ENCODE results near the gene FHL1.
A peak's percentile ranks its signal among the peaks of the same experiment; 100 is the strongest.
"Not testable (repeated sequence)": the region's sequence is repeated elsewhere in the genome, so short reads cannot be mapped to it uniquely, and the experiment has no call there.

The FHL1 gene

GRCh38 chrX:136147315-136147901 lies at the start of gene FHL1:
Gene FHL1 (plus strand): TSS chrX:136147533.
- H3K36me3 ChIP-seq (ENCODE audit: control insufficient read depth in 1 of 2, insufficient read depth in 2 of 2, low read length in 2 of 2), result no peaks in the 10 kb centered on the region
- no peaks in the 10 kb centered on the region for H3K27me3 ChIP-seq (ENCODE audit: low read depth, low read length)
- H3K9me3 ChIP-seq (ENCODE audit: control insufficient read depth in 1 of 2, low read length in 2 of 2), result no peaks in the 10 kb centered on the region
- peak within 1 kb of the TSS; percentile 93 for H3K27ac ChIP-seq (ENCODE audit: low read length)
- H3K4me1 ChIP-seq (ENCODE audit: control insufficient read depth in 1 of 2, insufficient read depth in 2 of 2, low read length in 2 of 2), result no peaks in the 10 kb centered on the region
- H3K4me3 ChIP-seq (ENCODE audit: low read depth in 1 of 2, low read length in 2 of 2), result peak within 1 kb of the TSS; percentile 67 to 71

GRCh38 chrX:136097871-136098805 lies 49.2 kb upstream of the FHL1 start:
- Histone ChIP-seq H3K27me3 (ENCODE audit: low read depth, low read length) (no peaks in the 10 kb centered on the region), H3K36me3 (ENCODE audit: control insufficient read depth in 1 of 2, insufficient read depth in 2 of 2, low read length in 2 of 2) (no peaks in the 10 kb centered on the region), H3K4me3 (ENCODE audit: low read depth in 1 of 2, low read length in 2 of 2) (no peak overlapping the region), H3K27ac (ENCODE audit: low read length) (no peak overlapping the region), H3K4me1 (ENCODE audit: control insufficient read depth in 1 of 2, insufficient read depth in 2 of 2, low read length in 2 of 2) (no peaks in the 10 kb centered on the region), H3K9me3 (ENCODE audit: control insufficient read depth in 1 of 2, low read length in 2 of 2) (no peaks in the 10 kb centered on the region)

DNA sequence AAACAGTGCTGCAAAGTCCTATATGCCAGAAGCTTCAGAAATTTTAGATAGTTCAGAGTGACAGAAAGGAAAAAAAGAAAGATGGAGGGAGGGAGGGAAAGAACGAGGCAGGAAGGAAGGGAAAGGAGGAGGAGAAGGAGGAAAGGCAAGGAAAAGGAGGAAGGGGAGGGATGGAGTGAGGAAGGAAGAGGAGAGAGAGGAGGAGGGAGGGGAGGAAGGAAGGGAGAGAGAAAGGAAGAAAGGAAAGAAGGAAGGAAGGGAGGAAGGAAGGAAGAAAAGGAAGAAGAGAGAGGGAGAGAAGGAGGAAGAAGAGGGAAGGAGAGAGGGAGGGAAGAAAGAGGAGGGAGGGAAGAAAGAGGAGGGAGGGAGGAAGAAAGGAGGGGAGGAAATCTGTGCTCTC lies 42.4 kb upstream of the FHL1 start:
- Histone ChIP-seq H3K27me3 (ENCODE audit: low read depth, low read length) (no peaks in the 10 kb centered on the region), H3K36me3 (ENCODE audit: control insufficient read depth in 1 of 2, insufficient read depth in 2 of 2, low read length in 2 of 2) (no peaks in the 10 kb centered on the region), H3K4me1 (ENCODE audit: control insufficient read depth in 1 of 2, insufficient read depth in 2 of 2, low read length in 2 of 2) (no peaks in the 10 kb centered on the region)

DNA sequence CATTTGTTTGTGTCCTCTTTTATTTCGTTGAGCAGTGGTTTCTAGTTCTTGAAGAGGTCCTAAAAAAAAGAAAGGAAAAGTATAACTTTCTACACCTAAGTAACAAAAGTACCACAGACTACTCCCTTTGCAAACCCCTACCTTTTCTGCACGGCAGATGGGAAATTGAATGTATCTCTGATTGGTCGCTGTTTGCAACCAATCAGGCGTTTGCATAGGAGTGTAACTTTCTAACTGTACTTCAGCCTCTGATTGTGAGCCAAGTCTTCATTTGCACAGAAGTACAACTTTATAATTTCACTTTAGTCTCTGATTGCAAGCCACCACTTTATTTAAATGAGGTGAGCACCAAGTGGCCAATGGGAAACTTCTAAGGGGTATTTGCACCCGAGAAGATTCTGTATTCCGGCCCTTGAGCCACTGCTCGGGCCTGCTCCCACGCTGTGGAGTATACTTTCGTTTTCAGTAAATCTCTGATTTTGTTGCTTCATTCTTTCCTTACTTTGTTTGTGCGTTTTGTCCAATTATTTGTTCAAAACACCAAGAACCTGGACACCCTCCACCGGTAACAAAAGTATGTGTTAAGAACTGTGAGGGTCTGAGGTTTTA lies 40.3 kb upstream of the FHL1 start:
- H3K27ac ChIP-seq (ENCODE audit: low read length), result no peak overlapping the region
- H3K4me1 ChIP-seq (ENCODE audit: control insufficient read depth in 1 of 2, insufficient read depth in 2 of 2, low read length in 2 of 2), result no peaks in the 10 kb centered on the region
- no peaks in the 10 kb centered on the region for H3K9me3 ChIP-seq (ENCODE audit: control insufficient read depth in 1 of 2, low read length in 2 of 2)
- no peak overlapping the region for H3K4me3 ChIP-seq (ENCODE audit: low read depth in 1 of 2, low read length in 2 of 2)
- no peaks in the 10 kb centered on the region for H3K27me3 ChIP-seq (ENCODE audit: low read depth, low read length)
- H3K36me3 ChIP-seq (ENCODE audit: control insufficient read depth in 1 of 2, insufficient read depth in 2 of 2, low read length in 2 of 2), result no peaks in the 10 kb centered on the region

More for the DNA sequence above, 42.4 kb upstream of the FHL1 start:
- H3K9me3 ChIP-seq (ENCODE audit: control insufficient read depth in 1 of 2, low read length in 2 of 2), result no peaks in the 10 kb centered on the region
- H3K27ac ChIP-seq (ENCODE audit: low read length), result no peak overlapping the region
- no peak overlapping the region for H3K4me3 ChIP-seq (ENCODE audit: low read depth in 1 of 2, low read length in 2 of 2)

DNA sequence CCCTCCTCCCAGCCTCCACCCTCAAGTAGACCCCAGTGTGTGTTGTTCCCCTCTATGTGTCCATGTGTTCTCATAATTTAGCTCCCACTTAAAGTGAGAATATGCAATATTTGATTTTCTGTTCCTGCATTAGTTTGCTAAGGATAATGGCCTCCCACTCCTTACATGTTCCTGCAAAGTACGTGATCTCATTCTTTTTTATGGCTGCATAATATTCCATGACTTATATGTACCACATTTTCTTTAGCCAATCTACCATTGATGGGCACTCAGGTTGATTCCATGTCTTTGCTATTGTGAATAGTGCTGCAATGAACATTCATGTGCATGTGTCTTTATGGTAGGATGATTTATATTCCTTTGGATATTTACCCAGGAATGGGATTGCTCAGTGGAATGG lies 38.4 kb upstream of the FHL1 start:
- H3K27me3 ChIP-seq (ENCODE audit: low read depth, low read length); H3K4me1 ChIP-seq (ENCODE audit: control insufficient read depth in 1 of 2, insufficient read depth in 2 of 2, low read length in 2 of 2); H3K27ac ChIP-seq (ENCODE audit: low read length): not testable (repeated sequence)

DNA sequence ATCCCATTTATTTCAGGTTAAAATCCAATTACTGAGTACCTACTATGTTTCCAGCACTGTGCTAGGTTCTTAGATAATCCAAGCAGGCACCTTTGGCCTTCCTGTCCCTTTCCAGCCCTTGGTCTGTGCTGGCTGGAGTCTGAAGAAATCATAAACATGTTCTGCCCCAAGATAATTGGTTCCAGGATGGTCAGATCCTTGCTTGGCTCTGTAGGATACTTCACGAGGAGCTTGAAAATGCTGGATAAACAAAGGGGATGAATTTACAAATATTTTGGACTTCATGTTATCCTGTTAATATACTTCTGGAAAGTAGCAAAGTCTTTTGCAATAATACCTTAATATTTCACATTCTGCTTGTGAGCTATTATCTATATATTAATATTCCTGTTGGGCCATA lies 35.0 kb upstream of the FHL1 start:
- H3K9me3 ChIP-seq (ENCODE audit: control insufficient read depth in 1 of 2, low read length in 2 of 2), result no peaks in the 10 kb centered on the region
- H3K4me3 ChIP-seq (ENCODE audit: low read depth in 1 of 2, low read length in 2 of 2), result no peak overlapping the region
- H3K27ac ChIP-seq (ENCODE audit: low read length), result peak overlapping the region; percentile 31
- H3K36me3 ChIP-seq (ENCODE audit: control insufficient read depth in 1 of 2, insufficient read depth in 2 of 2, low read length in 2 of 2), result no peaks in the 10 kb centered on the region
- no peaks in the 10 kb centered on the region for H3K4me1 ChIP-seq (ENCODE audit: control insufficient read depth in 1 of 2, insufficient read depth in 2 of 2, low read length in 2 of 2)
- H3K27me3 ChIP-seq (ENCODE audit: low read depth, low read length), result no peaks in the 10 kb centered on the region

More for the DNA sequence above, 38.4 kb upstream of the FHL1 start:
- not testable (repeated sequence) for H3K4me3 ChIP-seq (ENCODE audit: low read depth in 1 of 2, low read length in 2 of 2); H3K9me3 ChIP-seq (ENCODE audit: control insufficient read depth in 1 of 2, low read length in 2 of 2); H3K36me3 ChIP-seq (ENCODE audit: control insufficient read depth in 1 of 2, insufficient read depth in 2 of 2, low read length in 2 of 2)

GRCh38 chrX:136112778-136113177 lies 34.6 kb upstream of the FHL1 start:
- Histone ChIP-seq H3K4me3 (ENCODE audit: low read depth in 1 of 2, low read length in 2 of 2) (no peak overlapping the region), H3K9me3 (ENCODE audit: control insufficient read depth in 1 of 2, low read length in 2 of 2) (no peaks in the 10 kb centered on the region), H3K36me3 (ENCODE audit: control insufficient read depth in 1 of 2, insufficient read depth in 2 of 2, low read length in 2 of 2) (no peaks in the 10 kb centered on the region), H3K27me3 (ENCODE audit: low read depth, low read length) (no peaks in the 10 kb centered on the region), H3K27ac (ENCODE audit: low read length) (no peak overlapping the region), H3K4me1 (ENCODE audit: control insufficient read depth in 1 of 2, insufficient read depth in 2 of 2, low read length in 2 of 2) (no peaks in the 10 kb centered on the region)

DNA sequence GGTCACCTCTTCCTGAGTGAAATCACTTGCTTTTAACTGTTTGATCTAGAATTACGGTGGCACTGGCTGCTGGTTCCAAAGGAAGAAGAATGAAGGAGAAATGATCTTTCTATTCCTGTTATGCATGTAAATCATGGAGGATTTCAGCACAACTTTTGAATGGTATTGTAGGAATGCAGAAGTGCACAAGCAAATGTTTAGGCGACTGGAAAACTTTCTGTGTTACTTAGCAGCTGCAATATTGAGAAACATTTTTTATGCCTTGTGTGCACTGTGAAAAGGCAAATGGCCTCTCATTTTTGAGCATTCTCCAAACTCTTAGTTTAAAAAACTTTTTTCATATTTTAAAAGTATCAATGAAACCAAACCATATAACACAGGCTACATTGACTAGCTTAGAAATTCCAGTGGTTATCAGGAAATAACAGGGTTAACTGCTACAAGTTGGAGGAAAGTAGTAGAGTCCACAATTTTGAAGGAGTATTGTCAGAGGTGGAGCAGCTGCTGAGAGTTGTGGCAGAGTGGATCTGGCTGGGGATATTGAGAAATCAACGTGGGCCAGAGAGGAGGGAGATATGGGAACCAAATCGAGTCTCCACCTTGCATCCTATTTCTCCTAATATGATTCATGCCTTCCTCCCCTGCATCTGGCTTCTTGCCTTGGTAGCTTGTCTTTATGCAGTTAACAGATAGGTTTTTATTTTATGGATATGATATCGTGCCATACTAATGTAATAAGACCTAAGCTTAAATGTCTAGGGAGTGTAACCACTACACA lies 32.0 kb upstream of the FHL1 start:
- Histone ChIP-seq H3K4me1 (ENCODE audit: control insufficient read depth in 1 of 2, insufficient read depth in 2 of 2, low read length in 2 of 2) (no peaks in the 10 kb centered on the region), H3K9me3 (ENCODE audit: control insufficient read depth in 1 of 2, low read length in 2 of 2) (no peaks in the 10 kb centered on the region), H3K4me3 (ENCODE audit: low read depth in 1 of 2, low read length in 2 of 2) (no peak overlapping the region), H3K36me3 (ENCODE audit: control insufficient read depth in 1 of 2, insufficient read depth in 2 of 2, low read length in 2 of 2) (no peaks in the 10 kb centered on the region), H3K27ac (ENCODE audit: low read length) (peak overlapping the region; percentile 64), H3K27me3 (ENCODE audit: low read depth, low read length) (no peaks in the 10 kb centered on the region)

DNA sequence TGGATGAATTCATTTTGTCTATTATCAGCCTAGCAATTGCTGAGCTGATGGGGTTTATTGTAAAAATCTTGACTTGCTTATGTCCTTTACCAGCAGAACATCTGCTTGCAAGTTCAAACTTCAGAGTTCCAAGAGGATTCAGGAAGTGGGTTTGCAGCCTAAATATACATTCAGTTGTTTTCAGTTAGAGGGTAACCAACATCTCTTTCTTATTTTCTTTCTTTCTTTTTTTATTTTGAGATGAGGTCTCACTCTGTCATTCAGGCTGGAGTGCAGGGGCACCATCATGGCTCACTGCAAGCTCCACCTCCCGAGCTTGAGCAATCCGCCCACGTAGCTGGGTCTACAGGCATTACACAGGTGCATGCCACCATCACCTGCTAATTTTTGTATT lies 31.4 kb upstream of the FHL1 start:
- H3K27ac ChIP-seq (ENCODE audit: low read length), result no peak overlapping the region
- H3K4me1 ChIP-seq (ENCODE audit: control insufficient read depth in 1 of 2, insufficient read depth in 2 of 2, low read length in 2 of 2), result no peaks in the 10 kb centered on the region
- no peaks in the 10 kb centered on the region for H3K36me3 ChIP-seq (ENCODE audit: control insufficient read depth in 1 of 2, insufficient read depth in 2 of 2, low read length in 2 of 2)
- H3K4me3 ChIP-seq (ENCODE audit: low read depth in 1 of 2, low read length in 2 of 2), result no peak overlapping the region
- no peaks in the 10 kb centered on the region for H3K9me3 ChIP-seq (ENCODE audit: control insufficient read depth in 1 of 2, low read length in 2 of 2)
- H3K27me3 ChIP-seq (ENCODE audit: low read depth, low read length), result no peaks in the 10 kb centered on the region

DNA sequence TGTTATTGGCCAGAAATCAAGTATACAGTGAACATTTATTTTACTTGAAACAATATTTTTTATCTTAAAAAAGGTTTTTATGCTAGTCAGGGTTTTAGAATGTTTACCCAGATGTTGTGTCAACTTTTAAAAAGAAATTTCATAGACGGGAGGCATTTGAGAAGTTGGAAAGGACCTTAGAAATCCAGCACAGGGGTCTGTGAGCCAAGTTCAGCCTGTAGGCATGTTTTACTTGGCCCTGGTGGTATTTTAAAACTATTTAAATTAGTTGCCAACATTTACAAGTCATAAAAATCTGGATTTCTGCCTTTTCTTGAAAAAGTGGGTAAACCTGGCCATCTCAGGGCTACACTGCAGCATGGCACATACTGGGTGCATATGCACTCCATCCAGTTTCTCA lies 25.5 kb upstream of the FHL1 start:
- no peaks in the 10 kb centered on the region for H3K36me3 ChIP-seq (ENCODE audit: control insufficient read depth in 1 of 2, insufficient read depth in 2 of 2, low read length in 2 of 2)
- no peaks in the 10 kb centered on the region for H3K27me3 ChIP-seq (ENCODE audit: low read depth, low read length)
- H3K4me3 ChIP-seq (ENCODE audit: low read depth in 1 of 2, low read length in 2 of 2), result no peak overlapping the region
- H3K9me3 ChIP-seq (ENCODE audit: control insufficient read depth in 1 of 2, low read length in 2 of 2), result no peaks in the 10 kb centered on the region
- no peaks in the 10 kb centered on the region for H3K4me1 ChIP-seq (ENCODE audit: control insufficient read depth in 1 of 2, insufficient read depth in 2 of 2, low read length in 2 of 2)
- no peak overlapping the region for H3K27ac ChIP-seq (ENCODE audit: low read length)

- no peaks in the 10 kb centered on the region for H3K27me3 ChIP-seq (ENCODE audit: low read depth, low read length)
- no peak overlapping the region for H3K4me3 ChIP-seq (ENCODE audit: low read depth in 1 of 2, low read length in 2 of 2)
- no peaks in the 10 kb centered on the region for H3K9me3 ChIP-seq (ENCODE audit: control insufficient read depth in 1 of 2, low read length in 2 of 2)
- H3K36me3 ChIP-seq (ENCODE audit: control insufficient read depth in 1 of 2, insufficient read depth in 2 of 2, low read length in 2 of 2), result no peaks in the 10 kb centered on the region
- no peak overlapping the region for H3K27ac ChIP-seq (ENCODE audit: low read length)
- no peaks in the 10 kb centered on the region for H3K4me1 ChIP-seq (ENCODE audit: control insufficient read depth in 1 of 2, insufficient read depth in 2 of 2, low read length in 2 of 2)
These were observed 25.1 kb upstream of the FHL1 start for GRCh38 chrX:136122207-136122606.

Data from muscle layer of duodenum (tissue), 2 donors.